ENCODE measurements around the gene MYRIP.

- TF ChIP-seq CTCF (IDR thresholded peaks at IDR 0.05) (no peak), POLR2A (IDR thresholded peaks at IDR 0.05) (no peak)
Observed at GRCh38 chr3:40291471-40291870, 482.1 kb downstream of the MYRIP start.

Measured in testis (tissue), 2 donors.